Measurements from ENCODE around the gene COA6.

The COA6 gene

GRCh38 chr1:234373064-234373958 lies at the start of gene COA6:
Gene COA6, plus strand, starts transcription at chr1:234373456. Its CDS starts 11 bp downstream, at chr1:234373467.
- Histone ChIP-seq H3K9me2 (replicated peaks; ENCODE audit: insufficient read depth, low read length) (no peaks in the 10 kb centered on the region), H3K36me3 (replicated peaks; ENCODE audit: insufficient read depth, low read length) (peaks cover 5% of the 10 kb centered on the region; the same call in 1 of the 2 replicates), H3K79me2 (ENCODE audit: low read length) (peaks cover 50% of the 10 kb centered on the region), H3K27ac (ENCODE audit: low read length) (peak within 1 kb of the TSS; percentile 95), H4K20me1 (ENCODE audit: insufficient read depth, low read length) (no peaks in the 10 kb centered on the region), H3K4me3 (ENCODE audit: low read length) (peak within 1 kb of the TSS; percentile 90), H3K9ac (ENCODE audit: low read length) (peak within 1 kb of the TSS; percentile 95), H3K27me3 (replicated peaks; ENCODE audit: insufficient read depth, low read length) (no peaks in the 10 kb centered on the region), H2AFZ (ENCODE audit: low read length) (peak within 1 kb of the TSS; percentile 86), H3F3A (ENCODE audit: insufficient read depth, low read length) (peaks cover 23% of the 10 kb centered on the region), H3K4me2 (ENCODE audit: low read depth, low read length) (peak within 1 kb of the TSS; percentile 85), H3K9me3 (replicated peaks; ENCODE audit: insufficient read depth, low read length) (no peaks in the 10 kb centered on the region), H3K4me1 (ENCODE audit: low read length) (peaks cover 12% of the 10 kb centered on the region)
- peak; percentile 98 for DNase-seq
- no peak for TF ChIP-seq EZH2 (optimal IDR thresholded peaks at IDR 0.05; ENCODE audit: low read depth, low read length)
- no peak for TF ChIP-seq EZH2phosphoT487 (IDR thresholded peaks at IDR 0.05; ENCODE audit: low read length)
- TF ChIP-seq CTCF (IDR thresholded peaks at IDR 0.05; ENCODE audit: low read length): no peak

- Histone ChIP-seq H3K4me1 (ENCODE audit: low read length) (no peaks in the 10 kb centered on the region), H3F3A (ENCODE audit: insufficient read depth, low read length) (no peaks in the 10 kb centered on the region), H4K20me1 (ENCODE audit: insufficient read depth, low read length) (no peaks in the 10 kb centered on the region), H3K79me2 (ENCODE audit: low read length) (no peaks in the 10 kb centered on the region), H3K9me3 (replicated peaks; ENCODE audit: insufficient read depth, low read length) (no peaks in the 10 kb centered on the region), H3K9ac (ENCODE audit: low read length) (no peak overlapping the region), H3K9me2 (replicated peaks; ENCODE audit: insufficient read depth, low read length) (no peaks in the 10 kb centered on the region), H2AFZ (ENCODE audit: low read length) (no peak overlapping the region), H3K4me2 (ENCODE audit: low read depth, low read length) (no peak overlapping the region), H3K36me3 (replicated peaks; ENCODE audit: insufficient read depth, low read length) (no peaks in the 10 kb centered on the region), H3K27me3 (replicated peaks; ENCODE audit: insufficient read depth, low read length) (peaks cover 10% of the 10 kb centered on the region; the same call in 1 of the 2 replicates), H3K27ac (ENCODE audit: low read length) (no peak overlapping the region), H3K4me3 (ENCODE audit: low read length) (no peak overlapping the region)
- TF ChIP-seq CTCF (IDR thresholded peaks at IDR 0.05; ENCODE audit: low read length) (no peak), EZH2 (optimal IDR thresholded peaks at IDR 0.05; ENCODE audit: low read depth, low read length) (no peak), EZH2phosphoT487 (IDR thresholded peaks at IDR 0.05; ENCODE audit: low read length) (no peak)
- no peak for DNase-seq
These were observed 48.4 kb upstream of the COA6 start for GRCh38 chr1:234324821-234325220.

- H3K4me3 ChIP-seq (ENCODE audit: low read length): peak overlapping the region; percentile 66
- TF ChIP-seq EZH2 (optimal IDR thresholded peaks at IDR 0.05; ENCODE audit: low read depth, low read length): no peak
- TF ChIP-seq EZH2phosphoT487 (IDR thresholded peaks at IDR 0.05; ENCODE audit: low read length): no peak
- TF ChIP-seq CTCF (IDR thresholded peaks at IDR 0.05; ENCODE audit: low read length): no peak
- peaks cover 10% of the 10 kb centered on the region; the same call in 1 of the 2 replicates for H3K27me3 ChIP-seq (replicated peaks; ENCODE audit: insufficient read depth, low read length)
- peak overlapping the region; percentile 67 for H3K4me2 ChIP-seq (ENCODE audit: low read depth, low read length)
- H3K4me1 ChIP-seq (ENCODE audit: low read length): no peaks in the 10 kb centered on the region
- H3K9me2 ChIP-seq (replicated peaks; ENCODE audit: insufficient read depth, low read length): no peaks in the 10 kb centered on the region
- H3K9ac ChIP-seq (ENCODE audit: low read length): peak overlapping the region; percentile 18; the same call in 1 of the 2 replicates
- H3K79me2 ChIP-seq (ENCODE audit: low read length): no peaks in the 10 kb centered on the region
- peak overlapping the region; percentile 80 for H2AFZ ChIP-seq (ENCODE audit: low read length)
- peak; percentile 38 for DNase-seq
- no peaks in the 10 kb centered on the region for H3F3A ChIP-seq (ENCODE audit: insufficient read depth, low read length)
- H3K36me3 ChIP-seq (replicated peaks; ENCODE audit: insufficient read depth, low read length): no peaks in the 10 kb centered on the region
- no peak overlapping the region for H3K27ac ChIP-seq (ENCODE audit: low read length)
- H4K20me1 ChIP-seq (ENCODE audit: insufficient read depth, low read length): no peaks in the 10 kb centered on the region
- H3K9me3 ChIP-seq (replicated peaks; ENCODE audit: insufficient read depth, low read length): no peaks in the 10 kb centered on the region
These were observed 47.3 kb upstream of the COA6 start for GRCh38 chr1:234325878-234326496.
